ENCODE data around the gene SEMA5A. TPM values are rescaled to one million over a fixed set of nuclear protein-coding genes. Genes with fewer than 3 reads are reported as not detected.

SEMA5A gene
- total RNA-seq, 1 experiment from 2014 or later: 0.15 TPM

GRCh38 chr5:9318031-9318430 is 227.8 kb downstream of the SEMA5A start:
- TF ChIP-seq, protein P1, sequence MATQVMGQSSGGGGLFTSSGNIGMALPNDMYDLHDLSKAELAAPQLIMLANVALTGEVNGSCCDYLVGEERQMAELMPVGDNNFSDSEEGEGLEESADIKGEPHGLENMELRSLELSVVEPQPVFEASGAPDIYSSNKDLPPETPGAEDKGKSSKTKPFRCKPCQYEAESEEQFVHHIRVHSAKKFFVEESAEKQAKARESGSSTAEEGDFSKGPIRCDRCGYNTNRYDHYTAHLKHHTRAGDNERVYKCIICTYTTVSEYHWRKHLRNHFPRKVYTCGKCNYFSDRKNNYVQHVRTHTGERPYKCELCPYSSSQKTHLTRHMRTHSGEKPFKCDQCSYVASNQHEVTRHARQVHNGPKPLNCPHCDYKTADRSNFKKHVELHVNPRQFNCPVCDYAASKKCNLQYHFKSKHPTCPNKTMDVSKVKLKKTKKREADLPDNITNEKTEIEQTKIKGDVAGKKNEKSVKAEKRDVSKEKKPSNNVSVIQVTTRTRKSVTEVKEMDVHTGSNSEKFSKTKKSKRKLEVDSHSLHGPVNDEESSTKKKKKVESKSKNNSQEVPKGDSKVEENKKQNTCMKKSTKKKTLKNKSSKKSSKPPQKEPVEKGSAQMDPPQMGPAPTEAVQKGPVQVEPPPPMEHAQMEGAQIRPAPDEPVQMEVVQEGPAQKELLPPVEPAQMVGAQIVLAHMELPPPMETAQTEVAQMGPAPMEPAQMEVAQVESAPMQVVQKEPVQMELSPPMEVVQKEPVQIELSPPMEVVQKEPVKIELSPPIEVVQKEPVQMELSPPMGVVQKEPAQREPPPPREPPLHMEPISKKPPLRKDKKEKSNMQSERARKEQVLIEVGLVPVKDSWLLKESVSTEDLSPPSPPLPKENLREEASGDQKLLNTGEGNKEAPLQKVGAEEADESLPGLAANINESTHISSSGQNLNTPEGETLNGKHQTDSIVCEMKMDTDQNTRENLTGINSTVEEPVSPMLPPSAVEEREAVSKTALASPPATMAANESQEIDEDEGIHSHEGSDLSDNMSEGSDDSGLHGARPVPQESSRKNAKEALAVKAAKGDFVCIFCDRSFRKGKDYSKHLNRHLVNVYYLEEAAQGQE (IDR thresholded peaks at IDR 0.05; ENCODE audit: insufficient read depth in 1 of 2, low read depth in 2 of 2, low read length in 1 of 2): no peak
- no peak for TF ChIP-seq TCF7L2 (IDR thresholded peaks at IDR 0.05; ENCODE audit: low read depth, low read length)
- TF ChIP-seq, protein P2, sequence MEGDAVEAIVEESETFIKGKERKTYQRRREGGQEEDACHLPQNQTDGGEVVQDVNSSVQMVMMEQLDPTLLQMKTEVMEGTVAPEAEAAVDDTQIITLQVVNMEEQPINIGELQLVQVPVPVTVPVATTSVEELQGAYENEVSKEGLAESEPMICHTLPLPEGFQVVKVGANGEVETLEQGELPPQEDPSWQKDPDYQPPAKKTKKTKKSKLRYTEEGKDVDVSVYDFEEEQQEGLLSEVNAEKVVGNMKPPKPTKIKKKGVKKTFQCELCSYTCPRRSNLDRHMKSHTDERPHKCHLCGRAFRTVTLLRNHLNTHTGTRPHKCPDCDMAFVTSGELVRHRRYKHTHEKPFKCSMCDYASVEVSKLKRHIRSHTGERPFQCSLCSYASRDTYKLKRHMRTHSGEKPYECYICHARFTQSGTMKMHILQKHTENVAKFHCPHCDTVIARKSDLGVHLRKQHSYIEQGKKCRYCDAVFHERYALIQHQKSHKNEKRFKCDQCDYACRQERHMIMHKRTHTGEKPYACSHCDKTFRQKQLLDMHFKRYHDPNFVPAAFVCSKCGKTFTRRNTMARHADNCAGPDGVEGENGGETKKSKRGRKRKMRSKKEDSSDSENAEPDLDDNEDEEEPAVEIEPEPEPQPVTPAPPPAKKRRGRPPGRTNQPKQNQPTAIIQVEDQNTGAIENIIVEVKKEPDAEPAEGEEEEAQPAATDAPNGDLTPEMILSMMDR (IDR thresholded peaks at IDR 0.05): no peak
- TF ChIP-seq POLR2AphosphoS5 (IDR thresholded peaks at IDR 0.05; ENCODE audit: low read depth, low read length): no peak
- no peak for TF ChIP-seq SIN3A (IDR thresholded peaks at IDR 0.05; ENCODE audit: borderline replicate concordance, insufficient read depth, low read depth, low read length)
- POLR2A ChIA-PET: no interaction called here
- Histone ChIP-seq H3K4me1 (ENCODE audit: control insufficient read depth, insufficient read depth, low read length) (no peaks in the 10 kb centered on the region), H3K36me3 (ENCODE audit: control insufficient read depth, insufficient read depth, low read length) (no peaks in the 10 kb centered on the region), H3K27ac (ENCODE audit: low read length) (no peak overlapping the region), H3K27me3 (ENCODE audit: control insufficient read depth, insufficient read depth, low read length) (no peaks in the 10 kb centered on the region), H3K4me3 (ENCODE audit: low read depth in 2 of 2, low read length in 2 of 2) (no peak overlapping the region), H3K9me3 (ENCODE audit: control insufficient read depth, insufficient read depth, low read depth, low read length) (no peaks in the 10 kb centered on the region)
- intact Hi-C loops (cut with micrococcal nuclease; ENCODE audit: unreplicated experiment) (no loop called here), in situ Hi-C loops (cut with HindIII; ENCODE audit: low pct_unique_long_range_greater_than_20kb, low sequenced_read_pairs) (no loop called here)
- DNase-seq (ENCODE audit: low read depth, low spot score) (no peak), ATAC-seq (no peak)
- CTCF ChIA-PET: interaction anchor here (0.5 kb wide), 1 partner anchor 387 kb away, joined by 3 read pairs; no protein-coding TSS in a partner anchor
- no TSS peak for BruUV-seq (replicated peaks)

GRCh38 chr5:9316733-9317132 is 229.1 kb downstream of the SEMA5A start:
- ChIA-PET CTCF (interaction anchor here (0.6 kb wide), 1 partner anchor 227 kb away, joined by 3 read pairs; no protein-coding TSS in a partner anchor), POLR2A (no interaction called here)
- Histone ChIP-seq H3K9me3 (ENCODE audit: control insufficient read depth, insufficient read depth, low read depth, low read length) (no peaks in the 10 kb centered on the region), H3K4me3 (ENCODE audit: low read depth in 2 of 2, low read length in 2 of 2) (no peak overlapping the region), H3K27ac (ENCODE audit: low read length) (no peak overlapping the region), H3K4me1 (ENCODE audit: control insufficient read depth, insufficient read depth, low read length) (no peaks in the 10 kb centered on the region), H3K36me3 (ENCODE audit: control insufficient read depth, insufficient read depth, low read length) (no peaks in the 10 kb centered on the region), H3K27me3 (ENCODE audit: control insufficient read depth, insufficient read depth, low read length) (no peaks in the 10 kb centered on the region)
- TF ChIP-seq TCF7L2 (IDR thresholded peaks at IDR 0.05; ENCODE audit: low read depth, low read length): no peak
- no peak for TF ChIP-seq POLR2AphosphoS5 (IDR thresholded peaks at IDR 0.05; ENCODE audit: low read depth, low read length)
- DNase-seq (ENCODE audit: low read depth, low spot score) (no peak), ATAC-seq (no peak)
- no TSS peak for BruUV-seq (replicated peaks)
- intact Hi-C loops (cut with micrococcal nuclease; ENCODE audit: unreplicated experiment) (no loop called here), in situ Hi-C loops (cut with HindIII; ENCODE audit: low pct_unique_long_range_greater_than_20kb, low sequenced_read_pairs) (no loop called here)

DNA sequence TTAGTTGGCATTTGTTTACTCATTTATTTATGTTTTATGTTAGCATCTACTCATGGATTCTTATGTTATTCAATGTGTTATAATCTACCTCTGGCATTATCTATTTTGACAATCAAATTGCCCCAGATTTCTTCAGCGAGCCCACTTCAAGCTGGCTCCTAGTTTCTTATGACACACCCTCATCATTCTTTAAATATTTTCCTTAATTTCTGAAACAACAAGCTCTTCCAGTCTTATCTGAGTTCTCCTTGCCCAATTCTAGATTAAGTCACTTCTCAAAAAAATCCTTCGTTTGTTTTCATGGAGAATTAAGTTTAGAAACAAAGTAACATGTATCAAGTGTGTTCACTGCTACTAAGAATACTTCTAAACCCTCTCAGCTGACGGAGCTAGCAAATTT is 229.8 kb downstream of the SEMA5A start:
- TF ChIP-seq SIN3A (IDR thresholded peaks at IDR 0.05; ENCODE audit: borderline replicate concordance, insufficient read depth, low read depth, low read length) (no peak), TCF7L2 (IDR thresholded peaks at IDR 0.05; ENCODE audit: low read depth, low read length) (no peak), POLR2AphosphoS5 (IDR thresholded peaks at IDR 0.05; ENCODE audit: low read depth, low read length) (no peak)
- TF ChIP-seq, protein P1 (IDR thresholded peaks at IDR 0.05; ENCODE audit: insufficient read depth in 1 of 2, low read depth in 2 of 2, low read length in 1 of 2): no peak
- TF ChIP-seq, protein P2 (IDR thresholded peaks at IDR 0.05): no peak
- H3K27ac ChIP-seq (ENCODE audit: low read length): no peak overlapping the region
- no peaks in the 10 kb centered on the region for H3K36me3 ChIP-seq (ENCODE audit: control insufficient read depth, insufficient read depth, low read length)
- no peak overlapping the region for H3K4me3 ChIP-seq (ENCODE audit: low read depth in 2 of 2, low read length in 2 of 2)
- no peaks in the 10 kb centered on the region for H3K27me3 ChIP-seq (ENCODE audit: control insufficient read depth, insufficient read depth, low read length)
- ATAC-seq (no peak), DNase-seq (ENCODE audit: low read depth, low spot score) (no peak)
- ChIA-PET CTCF (no interaction called here), POLR2A (no interaction called here)
- in situ Hi-C loops (cut with HindIII; ENCODE audit: low pct_unique_long_range_greater_than_20kb, low sequenced_read_pairs) (no loop called here), intact Hi-C loops (cut with micrococcal nuclease; ENCODE audit: unreplicated experiment) (no loop called here)
- no TSS peak for BruUV-seq (replicated peaks)
- no peaks in the 10 kb centered on the region for H3K4me1 ChIP-seq (ENCODE audit: control insufficient read depth, insufficient read depth, low read length)
- H3K9me3 ChIP-seq (ENCODE audit: control insufficient read depth, insufficient read depth, low read depth, low read length): no peaks in the 10 kb centered on the region
